Right ventricle myocardium inferior (tissue), 1 donor: Measurements from ENCODE around the gene NCAPD3. TPM values are rescaled to one million over a fixed set of nuclear protein-coding genes. Genes with fewer than 3 reads are reported as not detected.
"Not testable (repeated sequence)": the region's sequence is repeated elsewhere in the genome, so short reads cannot be mapped to it uniquely, and the experiment has no call there.

Experiments
- ATAC-seq: fragments of 200-7000 bp; cut with Tn5 transposase; one replicate; pipeline ENCODE4 v1.9.1; 2020; ENCODE audit warnings: mild to moderate bottlenecking, moderate library complexity
- DNase-seq: peaks from one replicate; pipeline ENCODE4 v3.0.0; 2021; ENCODE audit errors: missing footprints
- intact Hi-C: fragments of 100-400 bp; cut with DNase I; formaldehyde crosslinking; loops from one replicate; pipeline ENCODE4 v1.11.0; 2022
- total RNA-seq: library from RNA; stranded (reverse); fragmentation: NEBNext Ultra II Directional; extraction: Animal tissue kit (Norgen Biotek cat#: 25700); gene quantifications from one replicate; pipeline ENCODE4 v1.2.1, GENCODE V29; 2021
- donor health status: DM: no; HTN: yes; CAD: no; lungs with severe emphysema.

Gene NCAPD3
- total RNA-seq, 1 donor from 2014 or later, result 12.3 TPM

- intact Hi-C loops, ATAC-seq, DNase-seq: not testable (repeated sequence)
Measured at GRCh38 chr11:134255184-134255561, 31.4 kb upstream of the NCAPD3 start.

GRCh38 chr11:134254433-134255183 lies 30.8 kb upstream of the NCAPD3 start:
- ATAC-seq, result no peak
- no peak for DNase-seq
- intact Hi-C loops, result no loop called here

GRCh38 chr11:134253188-134253993 lies 29.6 kb upstream of the NCAPD3 start, which contains the start of the genes ACAD8 and THYN1:
Gene ACAD8, plus strand, starts transcription at chr11:134253568. Its CDS starts 33 bp downstream, at chr11:134253601.
Gene THYN1, minus strand, starts transcription at chr11:134253352. Its CDS starts 470 bp downstream, at chr11:134252882.
- ATAC-seq (peak; percentile 100), DNase-seq (peak; percentile 97)
- intact Hi-C loops, result loop anchor here (1.0 kb wide), 1 partner anchor 29 kb away; the partner anchor contains the start of gene VPS26B

- no peak for ATAC-seq
- intact Hi-C loops, result loop anchor here (1.0 kb wide), 1 partner anchor 28 kb away; the partner anchor contains the start of gene VPS26B
- DNase-seq, result no peak
Measured at GRCh38 chr11:134252346-134253187, 28.8 kb upstream of the NCAPD3 start.

GRCh38 chr11:134250675-134251074 lies 26.9 kb upstream of the NCAPD3 start:
- no peak for DNase-seq
- no peak for ATAC-seq
- intact Hi-C loops, result no loop called here

GRCh38 chr11:134250246-134250645 lies 26.5 kb upstream of the NCAPD3 start:
- no peak for DNase-seq
- intact Hi-C loops, result no loop called here
- no peak for ATAC-seq

GRCh38 chr11:134248910-134249480 lies 25.2 kb upstream of the NCAPD3 start:
- ATAC-seq, result no peak
- intact Hi-C loops, result no loop called here
- no peak for DNase-seq

- intact Hi-C loops, result no loop called here
- DNase-seq, result no peak
- no peak for ATAC-seq
Measured at GRCh38 chr11:134246678-134247077, 22.9 kb upstream of the NCAPD3 start.

GRCh38 chr11:134246100-134246499 lies 22.3 kb upstream of the NCAPD3 start:
- intact Hi-C loops, result no loop called here
- no peak for ATAC-seq
- no peak for DNase-seq

GRCh38 chr11:134245434-134245833 lies 21.7 kb upstream of the NCAPD3 start:
- no peak for ATAC-seq
- intact Hi-C loops, result no loop called here

GRCh38 chr11:134244593-134244992 lies 20.8 kb upstream of the NCAPD3 start:
- intact Hi-C loops, result no loop called here
- DNase-seq (no peak), ATAC-seq (no peak)

More at GRCh38 chr11:134245434-134245833, 21.7 kb upstream of the NCAPD3 start:
- DNase-seq, result no peak

- ATAC-seq (no peak), DNase-seq (no peak)
- intact Hi-C loops, result no loop called here
Measured at GRCh38 chr11:134243913-134244312, 20.1 kb upstream of the NCAPD3 start.

GRCh38 chr11:134242376-134242775 lies 18.6 kb upstream of the NCAPD3 start:
- DNase-seq (no peak), ATAC-seq (no peak)
- intact Hi-C loops, result no loop called here

- no peak for DNase-seq
Measured at GRCh38 chr11:134240592-134240991, 16.8 kb upstream of the NCAPD3 start.

GRCh38 chr11:134238956-134239355 lies 15.2 kb upstream of the NCAPD3 start:
- ATAC-seq (no peak), DNase-seq (no peak)
- intact Hi-C loops, result no loop called here

More at GRCh38 chr11:134240592-134240991, 16.8 kb upstream of the NCAPD3 start:
- intact Hi-C loops, result no loop called here
- ATAC-seq, result no peak

GRCh38 chr11:134237557-134237922 lies 13.8 kb upstream of the NCAPD3 start:
- no peak for DNase-seq
- no peak for ATAC-seq
- intact Hi-C loops, result no loop called here

GRCh38 chr11:134236834-134237556 lies 13.2 kb upstream of the NCAPD3 start:
- ATAC-seq, result no peak
- intact Hi-C loops, result no loop called here
- no peak for DNase-seq

- no peak for ATAC-seq
- intact Hi-C loops, result no loop called here
- DNase-seq, result no peak
Measured at GRCh38 chr11:134235399-134235798, 11.6 kb upstream of the NCAPD3 start.
